AG10803 (cell line): ENCODE data around the gene GRIA2.

Experiments used
- DNase-seq: peaks from one replicate; pipeline ENCODE4 v3.0.0; 2010; ENCODE audit warnings: low read depth
- H3K4me3 ChIP-seq: 2 replicates; pipeline ENCODE4 v1.5.1; 2011; ENCODE audit warnings: mild to moderate bottlenecking, low read length, control low read depth
- CTCF ChIP-seq: conservative IDR thresholded peaks from 2 replicates; pipeline ENCODE4 v1.5.1; 2011; ENCODE audit warnings: mild to moderate bottlenecking, low read length, control low read depth, inconsistent platforms

Gene GRIA2

GRCh38 chr4:157357887-157358286, 137.4 kb downstream of the GRIA2 start:
- H3K4me3 ChIP-seq: no peak overlapping the region
- no peak for DNase-seq
- TF ChIP-seq CTCF: no peak

GRCh38 chr4:157358439-157358838, 137.9 kb downstream of the GRIA2 start:
- TF ChIP-seq CTCF: no peak
- no peak overlapping the region for H3K4me3 ChIP-seq
- DNase-seq: no peak

- TF ChIP-seq CTCF: no peak
- DNase-seq: no peak
- H3K4me3 ChIP-seq: no peak overlapping the region
These were observed 138.3 kb downstream of the GRIA2 start for GRCh38 chr4:157358851-157359250.

GRCh38 chr4:157363360-157363759, 142.8 kb downstream of the GRIA2 start:
- DNase-seq: no peak
- no peak for TF ChIP-seq CTCF
- H3K4me3 ChIP-seq: no peak overlapping the region

GRCh38 chr4:157372154-157372553, 151.6 kb downstream of the GRIA2 start:
- no peak overlapping the region for H3K4me3 ChIP-seq
- TF ChIP-seq CTCF: no peak
- no peak for DNase-seq

- no peak for DNase-seq
- TF ChIP-seq CTCF: no peak
- H3K4me3 ChIP-seq: no peak overlapping the region
These were observed 152.0 kb downstream of the GRIA2 start for GRCh38 chr4:157372567-157372966.

- H3K4me3 ChIP-seq: no peak overlapping the region
- DNase-seq: no peak
- TF ChIP-seq CTCF: no peak
These were observed 169.2 kb downstream of the GRIA2 start for GRCh38 chr4:157389741-157390140.
